ENCODE data around the gene DBT. TPM values are rescaled to one million over a fixed set of nuclear protein-coding genes. Genes with fewer than 3 reads are reported as not detected.
"Not testable (repeated sequence)": the region's sequence is repeated elsewhere in the genome, so short reads cannot be mapped to it uniquely, and the experiment has no call there.

The DBT gene
- polyA plus RNA-seq, 1 experiment, result 11.4 TPM

DNA sequence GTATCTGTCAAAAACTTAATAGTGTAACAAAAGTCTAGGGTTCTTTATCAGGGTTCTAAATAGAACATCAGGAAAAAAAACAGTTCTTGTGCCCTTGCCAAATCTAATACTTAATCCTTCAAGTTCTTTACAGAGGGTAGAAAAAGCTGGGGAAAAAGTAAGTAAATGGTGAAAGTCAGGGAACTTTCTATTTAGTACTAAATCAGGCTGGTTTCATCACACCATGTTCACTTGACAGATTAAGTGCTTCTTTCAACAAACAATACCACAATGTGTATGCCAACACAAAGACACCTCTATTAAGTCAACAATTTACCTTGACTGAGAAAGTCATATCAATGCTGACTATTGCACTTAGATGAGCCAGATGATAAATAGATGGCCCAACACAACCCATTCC lies 9.7 kb downstream of the DBT start:
- CTCF ChIA-PET, result interaction anchor here (0.6 to 0.9 kb wide), 3 partner anchors 10 to 226 kb away, joined by 3 read pairs; no protein-coding TSS in a partner anchor

GRCh38 chr1:100237091-100237490 lies 12.5 kb downstream of the DBT start:
- no peak overlapping the region for H3K27ac ChIP-seq (ENCODE audit: low read depth, low read length)
- DNase-seq (ENCODE audit: low read depth, low spot score), result no peak
- no peaks in the 10 kb centered on the region for H3K9me3 ChIP-seq (ENCODE audit: control insufficient read depth, insufficient read depth, low read length)
- POLR2A ChIA-PET, result no interaction called here
- CTCF ChIA-PET, result no interaction called here
- no peaks in the 10 kb centered on the region for H3K27me3 ChIP-seq (ENCODE audit: control insufficient read depth, insufficient read depth, low read length)
- TF ChIP-seq, protein P1, sequence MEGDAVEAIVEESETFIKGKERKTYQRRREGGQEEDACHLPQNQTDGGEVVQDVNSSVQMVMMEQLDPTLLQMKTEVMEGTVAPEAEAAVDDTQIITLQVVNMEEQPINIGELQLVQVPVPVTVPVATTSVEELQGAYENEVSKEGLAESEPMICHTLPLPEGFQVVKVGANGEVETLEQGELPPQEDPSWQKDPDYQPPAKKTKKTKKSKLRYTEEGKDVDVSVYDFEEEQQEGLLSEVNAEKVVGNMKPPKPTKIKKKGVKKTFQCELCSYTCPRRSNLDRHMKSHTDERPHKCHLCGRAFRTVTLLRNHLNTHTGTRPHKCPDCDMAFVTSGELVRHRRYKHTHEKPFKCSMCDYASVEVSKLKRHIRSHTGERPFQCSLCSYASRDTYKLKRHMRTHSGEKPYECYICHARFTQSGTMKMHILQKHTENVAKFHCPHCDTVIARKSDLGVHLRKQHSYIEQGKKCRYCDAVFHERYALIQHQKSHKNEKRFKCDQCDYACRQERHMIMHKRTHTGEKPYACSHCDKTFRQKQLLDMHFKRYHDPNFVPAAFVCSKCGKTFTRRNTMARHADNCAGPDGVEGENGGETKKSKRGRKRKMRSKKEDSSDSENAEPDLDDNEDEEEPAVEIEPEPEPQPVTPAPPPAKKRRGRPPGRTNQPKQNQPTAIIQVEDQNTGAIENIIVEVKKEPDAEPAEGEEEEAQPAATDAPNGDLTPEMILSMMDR (IDR thresholded peaks at IDR 0.05; ENCODE audit: low read depth, low read length), result no peak
- no peak overlapping the region for H3K4me3 ChIP-seq (ENCODE audit: low read depth, low read length)

More for the DNA sequence above, 9.7 kb downstream of the DBT start:
- Histone ChIP-seq H3K9me3 (ENCODE audit: control insufficient read depth, insufficient read depth, low read length) (no peaks in the 10 kb centered on the region), H3K4me3 (ENCODE audit: low read depth, low read length) (no peak overlapping the region), H3K27ac (ENCODE audit: low read depth, low read length) (no peak overlapping the region), H3K27me3 (ENCODE audit: control insufficient read depth, insufficient read depth, low read length) (no peaks in the 10 kb centered on the region)
- TF ChIP-seq, protein P1 (IDR thresholded peaks at IDR 0.05; ENCODE audit: low read depth, low read length), result no peak
- POLR2A ChIA-PET, result no interaction called here
- DNase-seq (ENCODE audit: low read depth, low spot score), result no peak

- no peak overlapping the region for H3K27ac ChIP-seq (ENCODE audit: low read depth, low read length)
- no peaks in the 10 kb centered on the region for H3K9me3 ChIP-seq (ENCODE audit: control insufficient read depth, insufficient read depth, low read length)
- no peak for DNase-seq (ENCODE audit: low read depth, low spot score)
- TF ChIP-seq, protein P1 (IDR thresholded peaks at IDR 0.05; ENCODE audit: low read depth, low read length), result no peak
- ChIA-PET POLR2A (no interaction called here), CTCF (no interaction called here)
- H3K4me3 ChIP-seq (ENCODE audit: low read depth, low read length), result no peak overlapping the region
- H3K27me3 ChIP-seq (ENCODE audit: control insufficient read depth, insufficient read depth, low read length), result no peaks in the 10 kb centered on the region
These were observed 15.2 kb downstream of the DBT start for GRCh38 chr1:100234432-100234831.

GRCh38 chr1:100233566-100233965 lies 16.1 kb downstream of the DBT start:
- H3K4me3 ChIP-seq (ENCODE audit: low read depth, low read length); POLR2A ChIA-PET; H3K9me3 ChIP-seq (ENCODE audit: control insufficient read depth, insufficient read depth, low read length); DNase-seq (ENCODE audit: low read depth, low spot score); H3K27ac ChIP-seq (ENCODE audit: low read depth, low read length); CTCF ChIA-PET; H3K27me3 ChIP-seq (ENCODE audit: control insufficient read depth, insufficient read depth, low read length): not testable (repeated sequence)

DNA sequence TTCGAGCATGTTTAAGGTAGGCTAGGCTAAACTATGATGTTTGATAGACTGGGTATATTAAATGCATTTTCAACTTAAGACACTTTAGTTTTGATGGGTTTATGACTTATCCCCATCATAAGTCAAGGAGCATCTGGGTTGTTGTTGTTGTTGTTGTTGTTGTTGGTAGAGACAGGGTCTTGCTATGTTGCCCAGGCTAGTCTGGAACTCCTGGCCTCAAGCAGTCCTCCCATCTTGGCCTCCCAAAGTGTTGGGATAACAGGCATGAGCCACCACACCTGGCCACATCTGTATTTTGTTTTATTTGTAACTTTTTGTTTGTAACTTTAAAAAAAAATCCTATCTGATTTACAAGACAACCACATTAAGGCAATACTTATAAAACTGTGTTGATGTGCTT lies 17.5 kb downstream of the DBT start:
- POLR2A ChIA-PET, result no interaction called here
- DNase-seq (ENCODE audit: low read depth, low spot score), result no peak
- no peak overlapping the region for H3K27ac ChIP-seq (ENCODE audit: low read depth, low read length)
- CTCF ChIA-PET, result no interaction called here
- no peaks in the 10 kb centered on the region for H3K27me3 ChIP-seq (ENCODE audit: control insufficient read depth, insufficient read depth, low read length)
- TF ChIP-seq, protein P1 (IDR thresholded peaks at IDR 0.05; ENCODE audit: low read depth, low read length), result no peak
- H3K9me3 ChIP-seq (ENCODE audit: control insufficient read depth, insufficient read depth, low read length), result no peaks in the 10 kb centered on the region
- no peak overlapping the region for H3K4me3 ChIP-seq (ENCODE audit: low read depth, low read length)

- Histone ChIP-seq H3K27ac (ENCODE audit: low read depth, low read length) (no peak overlapping the region), H3K4me3 (ENCODE audit: low read depth, low read length) (no peak overlapping the region), H3K27me3 (ENCODE audit: control insufficient read depth, insufficient read depth, low read length) (no peaks in the 10 kb centered on the region), H3K9me3 (ENCODE audit: control insufficient read depth, insufficient read depth, low read length) (no peaks in the 10 kb centered on the region)
- TF ChIP-seq, protein P1 (IDR thresholded peaks at IDR 0.05; ENCODE audit: low read depth, low read length), result no peak
- ChIA-PET CTCF (no interaction called here), POLR2A (no interaction called here)
- DNase-seq (ENCODE audit: low read depth, low spot score), result no peak
These were observed 17.9 kb downstream of the DBT start for GRCh38 chr1:100231721-100232120.

All from AG04450 (cell line).